Measurements from ENCODE around the gene ENTHD1. TPM values are rescaled to one million over a fixed set of nuclear protein-coding genes. Genes with fewer than 3 reads are reported as not detected.

Gene ENTHD1
- total RNA-seq, 2 experiments from 2014 or later = 0.41 to 0.95 TPM

DNA sequence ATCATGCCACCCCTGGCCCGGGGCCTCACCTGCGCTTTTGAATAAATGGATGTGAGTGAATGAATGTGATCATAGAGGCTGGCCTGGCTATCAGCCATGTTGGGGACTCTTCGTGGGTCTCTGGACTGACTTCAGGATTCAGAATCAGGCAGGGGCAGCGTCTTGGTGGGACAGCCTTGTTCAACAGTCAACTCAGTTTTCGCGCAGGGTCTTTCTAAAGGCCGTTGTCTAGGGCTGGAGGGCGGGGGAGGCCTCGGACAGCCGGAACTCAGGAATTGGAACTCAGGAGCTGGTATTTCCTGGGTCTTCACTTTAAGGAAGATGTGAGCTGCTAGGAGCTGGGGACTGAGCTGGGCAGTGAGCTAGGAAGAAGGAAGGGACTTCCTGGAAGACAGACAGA lies 177.0 kb downstream of the ENTHD1 start:
- Mint-ChIP-seq H3K27me3 (no peaks in the 10 kb centered on the region), H3K4me3 (no peak overlapping the region), H3K36me3 (no peaks in the 10 kb centered on the region), H3K27ac (no peak overlapping the region), H3K4me1 (ENCODE audit: low read depth) (no peaks in the 10 kb centered on the region), H3K9me3 (no peaks in the 10 kb centered on the region)
- intact Hi-C loops (cut with micrococcal nuclease) = no loop called here
- ChIA-PET CTCF (no interaction called here), POLR2A (no interaction called here)
- DNase-seq = no peak

DNA sequence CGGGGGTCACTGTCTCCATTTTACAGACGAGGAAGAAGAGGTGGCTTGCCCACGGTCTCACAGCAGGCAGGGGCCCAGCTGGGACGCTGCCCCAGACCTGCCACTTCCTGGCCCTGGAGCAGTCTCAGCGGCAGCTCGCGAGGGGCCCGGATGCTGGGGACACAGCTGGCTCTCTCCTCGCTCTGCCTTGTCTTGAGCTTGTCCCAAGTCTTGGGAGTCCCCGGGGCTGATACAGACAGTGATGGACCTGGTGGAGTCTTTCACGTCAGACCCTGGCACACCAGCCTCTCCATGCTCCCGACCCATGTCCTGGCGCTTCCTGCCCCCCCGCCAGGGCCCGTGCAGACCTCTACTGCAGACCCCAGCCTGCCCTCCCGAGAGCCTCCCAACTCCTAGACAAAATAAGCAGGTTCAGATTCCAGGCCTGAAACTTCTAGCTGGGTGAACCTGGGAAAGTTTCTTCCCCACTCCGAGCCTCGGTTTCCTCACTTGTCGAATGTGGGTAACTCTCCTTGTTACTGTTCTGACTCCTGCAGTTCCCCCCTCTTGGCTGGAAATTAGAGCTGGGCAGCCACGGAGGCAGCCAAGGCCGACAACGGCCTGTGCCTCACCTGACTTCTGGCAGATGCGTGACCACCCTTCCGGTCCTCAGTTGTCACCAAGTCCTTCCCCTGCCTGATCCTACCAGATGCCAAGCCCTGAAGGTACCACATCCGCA lies 177.6 kb downstream of the ENTHD1 start:
- Mint-ChIP-seq H3K4me3 (no peak overlapping the region), H3K36me3 (no peaks in the 10 kb centered on the region), H3K4me1 (ENCODE audit: low read depth) (no peaks in the 10 kb centered on the region), H3K27ac (no peak overlapping the region), H3K27me3 (no peaks in the 10 kb centered on the region), H3K9me3 (no peaks in the 10 kb centered on the region)
- POLR2A ChIA-PET = no interaction called here
- DNase-seq = no peak
- CTCF ChIA-PET = no interaction called here
- intact Hi-C loops (cut with micrococcal nuclease) = no loop called here

GRCh38 chr22:39714321-39714720 lies 179.2 kb downstream of the ENTHD1 start:
- no peak overlapping the region for H3K27ac Mint-ChIP-seq
- no peaks in the 10 kb centered on the region for H3K9me3 Mint-ChIP-seq
- DNase-seq = no peak
- POLR2A ChIA-PET = no interaction called here
- H3K4me3 Mint-ChIP-seq = no peak overlapping the region
- no peaks in the 10 kb centered on the region for H3K4me1 Mint-ChIP-seq (ENCODE audit: low read depth)
- CTCF ChIA-PET = interaction anchor here (1.2 kb wide), 1 partner anchor 311 kb away, joined by 4 read pairs; no protein-coding TSS in a partner anchor
- intact Hi-C loops (cut with micrococcal nuclease) = no loop called here
- H3K27me3 Mint-ChIP-seq = no peaks in the 10 kb centered on the region
- no peaks in the 10 kb centered on the region for H3K36me3 Mint-ChIP-seq

- Mint-ChIP-seq H3K4me1 (ENCODE audit: low read depth) (no peaks in the 10 kb centered on the region), H3K36me3 (no peaks in the 10 kb centered on the region), H3K9me3 (no peaks in the 10 kb centered on the region), H3K27ac (no peak overlapping the region), H3K4me3 (no peak overlapping the region), H3K27me3 (no peaks in the 10 kb centered on the region)
- ChIA-PET POLR2A (no interaction called here), CTCF (interaction anchor here (1.2 kb wide), 1 partner anchor 311 kb away, joined by 4 read pairs; no protein-coding TSS in a partner anchor)
- DNase-seq = no peak
- intact Hi-C loops (cut with micrococcal nuclease) = no loop called here
Measured at GRCh38 chr22:39713799-39714290, 179.7 kb downstream of the ENTHD1 start.

DNA sequence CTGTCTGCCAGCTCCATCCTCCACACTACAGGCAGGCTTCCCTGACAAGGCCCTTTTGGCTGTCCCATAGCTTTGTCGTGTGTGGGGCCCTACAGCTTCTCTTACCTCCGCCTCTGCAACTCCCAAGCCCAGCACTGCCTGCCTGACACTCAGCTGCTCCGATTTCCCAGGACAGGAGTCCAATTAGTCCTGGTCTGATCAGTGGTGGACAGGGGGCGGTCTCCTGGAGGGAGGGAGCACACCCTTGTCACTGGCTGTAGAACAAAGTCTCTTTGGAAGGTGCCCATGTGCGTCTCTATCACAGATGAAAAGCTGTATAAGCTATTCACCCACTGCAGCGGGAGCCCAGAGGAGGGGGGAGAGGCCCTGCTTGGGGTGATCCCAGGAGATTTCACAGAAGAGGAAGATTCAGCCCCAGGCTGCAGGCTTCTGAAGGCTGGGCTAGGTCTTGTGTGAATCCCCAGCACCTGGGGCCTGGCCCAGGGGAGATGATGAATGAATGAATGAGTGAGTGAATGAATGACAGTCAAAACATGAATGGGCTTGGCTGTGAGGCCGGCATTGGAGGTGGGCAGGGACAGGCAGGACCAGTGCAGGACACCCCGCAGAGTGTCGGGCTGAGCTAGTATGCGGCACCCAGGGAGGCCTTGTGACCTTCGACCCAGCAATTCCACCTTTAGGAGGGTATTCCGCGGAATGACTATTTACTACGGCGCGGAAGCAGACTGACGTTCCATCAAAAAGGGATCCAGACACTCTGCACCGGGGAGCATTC lies 180.6 kb downstream of the ENTHD1 start:
- Mint-ChIP-seq H3K4me1 (ENCODE audit: low read depth) (no peaks in the 10 kb centered on the region), H3K4me3 (no peak overlapping the region), H3K9me3 (no peaks in the 10 kb centered on the region), H3K36me3 (no peaks in the 10 kb centered on the region), H3K27ac (no peak overlapping the region), H3K27me3 (no peaks in the 10 kb centered on the region)
- POLR2A ChIA-PET = no interaction called here
- CTCF ChIA-PET = interaction anchor here (0.9 to 1.5 kb wide), 2 partner anchors 178 to 311 kb away, joined by 3 to 4 read pairs; no protein-coding TSS in a partner anchor
- intact Hi-C loops (cut with micrococcal nuclease) = no loop called here
- DNase-seq = no peak

DNA sequence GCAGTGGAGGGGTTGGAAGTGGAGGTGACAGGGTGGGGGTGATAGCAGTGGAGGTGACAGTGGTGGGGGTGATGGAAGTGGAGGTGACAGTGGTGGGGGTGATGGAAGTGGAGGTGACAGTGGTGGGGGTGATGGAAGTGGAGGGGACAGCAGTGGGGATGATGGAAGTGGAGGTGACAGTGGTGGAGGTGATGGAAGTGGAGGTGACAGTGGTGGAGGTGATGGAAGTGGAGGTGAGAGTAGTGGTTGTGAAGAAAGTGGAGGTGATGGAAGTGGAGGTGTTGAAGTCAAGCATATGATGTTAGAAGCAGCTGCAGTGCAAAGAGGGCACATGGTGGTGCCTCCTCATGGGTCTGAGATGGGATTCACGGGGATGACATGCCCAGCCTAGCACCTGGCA lies 181.5 kb downstream of the ENTHD1 start:
- H3K9me3 Mint-ChIP-seq = no peaks in the 10 kb centered on the region
- H3K27me3 Mint-ChIP-seq = no peaks in the 10 kb centered on the region
- H3K36me3 Mint-ChIP-seq = no peaks in the 10 kb centered on the region
- CTCF ChIA-PET = interaction anchor here (0.9 to 1.5 kb wide), 2 partner anchors 177 to 312 kb away, joined by 3 to 4 read pairs; no protein-coding TSS in a partner anchor
- DNase-seq = no peak
- POLR2A ChIA-PET = no interaction called here
- no peak overlapping the region for H3K4me3 Mint-ChIP-seq
- intact Hi-C loops (cut with micrococcal nuclease) = no loop called here
- no peaks in the 10 kb centered on the region for H3K4me1 Mint-ChIP-seq (ENCODE audit: low read depth)
- no peak overlapping the region for H3K27ac Mint-ChIP-seq

- intact Hi-C loops (cut with micrococcal nuclease) = no loop called here
- no peaks in the 10 kb centered on the region for H3K4me1 Mint-ChIP-seq (ENCODE audit: low read depth)
Measured at GRCh38 chr22:39710380-39711150, 183.0 kb downstream of the ENTHD1 start.

GRCh38 chr22:39707816-39708215 lies 185.7 kb downstream of the ENTHD1 start:
- Mint-ChIP-seq H3K4me3 (no peak overlapping the region), H3K4me1 (ENCODE audit: low read depth) (no peaks in the 10 kb centered on the region), H3K36me3 (no peaks in the 10 kb centered on the region), H3K27me3 (no peaks in the 10 kb centered on the region), H3K9me3 (no peaks in the 10 kb centered on the region), H3K27ac (no peak overlapping the region)
- intact Hi-C loops (cut with micrococcal nuclease) = no loop called here
- ChIA-PET POLR2A (no interaction called here), CTCF (no interaction called here)
- no peak for DNase-seq

More at GRCh38 chr22:39710380-39711150, 183.0 kb downstream of the ENTHD1 start:
- Mint-ChIP-seq H3K27me3 (no peaks in the 10 kb centered on the region), H3K27ac (no peak overlapping the region), H3K9me3 (no peaks in the 10 kb centered on the region), H3K4me3 (no peak overlapping the region), H3K36me3 (no peaks in the 10 kb centered on the region)
- ChIA-PET CTCF (interaction anchor here (0.7 to 1.0 kb wide), 2 partner anchors 198 to 314 kb away, joined by 4 to 5 read pairs; no protein-coding TSS in a partner anchor), POLR2A (no interaction called here)
- DNase-seq = no peak

- intact Hi-C loops (cut with micrococcal nuclease) = no loop called here
- Mint-ChIP-seq H3K27ac (no peak overlapping the region), H3K4me3 (no peak overlapping the region), H3K36me3 (no peaks in the 10 kb centered on the region), H3K9me3 (no peaks in the 10 kb centered on the region), H3K27me3 (no peaks in the 10 kb centered on the region), H3K4me1 (ENCODE audit: low read depth) (no peaks in the 10 kb centered on the region)
- CTCF ChIA-PET = no interaction called here
- no peak for DNase-seq
- POLR2A ChIA-PET = no interaction called here
Measured at GRCh38 chr22:39707351-39707750, 186.2 kb downstream of the ENTHD1 start.

DNA sequence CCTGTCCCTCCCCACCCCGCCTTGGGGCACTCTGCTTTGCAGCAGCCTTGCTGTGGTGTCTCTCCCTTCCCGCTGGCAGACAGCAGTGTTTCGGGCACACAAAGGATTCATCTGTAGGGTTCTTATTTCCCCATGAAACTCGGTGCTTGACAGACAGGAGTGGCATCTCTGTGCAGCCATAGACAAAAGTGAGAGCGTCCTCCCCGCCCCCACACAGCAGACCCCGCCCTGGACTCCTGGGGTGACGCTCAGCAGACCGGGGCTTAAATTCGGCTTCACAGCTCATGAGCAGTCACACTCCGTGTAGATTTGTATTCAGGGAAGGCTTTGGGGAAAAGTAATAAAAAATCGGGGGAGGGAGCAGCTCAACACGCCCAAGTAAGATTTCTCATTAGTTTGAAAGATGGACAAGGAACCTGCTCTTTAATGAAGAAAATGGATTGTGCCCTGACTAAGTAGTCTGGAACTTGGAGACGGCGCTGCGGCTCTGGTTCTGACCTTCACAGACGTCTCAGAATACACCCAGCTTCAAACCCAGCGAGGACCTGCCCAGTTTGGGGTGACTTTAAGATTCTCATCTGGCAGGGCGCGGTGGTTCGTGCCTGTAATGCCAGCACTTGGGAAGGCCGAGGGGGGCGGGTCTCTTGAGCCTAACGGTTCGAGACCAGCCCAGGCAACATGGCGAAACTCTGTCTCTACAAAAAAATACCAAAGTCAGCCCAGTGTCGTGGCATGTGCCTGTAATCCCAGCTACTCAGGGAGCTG lies 187.0 kb downstream of the ENTHD1 start:
- Mint-ChIP-seq H3K4me1 (ENCODE audit: low read depth) (no peaks in the 10 kb centered on the region), H3K4me3 (no peak overlapping the region), H3K9me3 (no peaks in the 10 kb centered on the region), H3K27ac (no peak overlapping the region), H3K27me3 (no peaks in the 10 kb centered on the region), H3K36me3 (no peaks in the 10 kb centered on the region)
- DNase-seq = no peak
- intact Hi-C loops (cut with micrococcal nuclease) = no loop called here
- CTCF ChIA-PET = no interaction called here
- POLR2A ChIA-PET = no interaction called here

DNA sequence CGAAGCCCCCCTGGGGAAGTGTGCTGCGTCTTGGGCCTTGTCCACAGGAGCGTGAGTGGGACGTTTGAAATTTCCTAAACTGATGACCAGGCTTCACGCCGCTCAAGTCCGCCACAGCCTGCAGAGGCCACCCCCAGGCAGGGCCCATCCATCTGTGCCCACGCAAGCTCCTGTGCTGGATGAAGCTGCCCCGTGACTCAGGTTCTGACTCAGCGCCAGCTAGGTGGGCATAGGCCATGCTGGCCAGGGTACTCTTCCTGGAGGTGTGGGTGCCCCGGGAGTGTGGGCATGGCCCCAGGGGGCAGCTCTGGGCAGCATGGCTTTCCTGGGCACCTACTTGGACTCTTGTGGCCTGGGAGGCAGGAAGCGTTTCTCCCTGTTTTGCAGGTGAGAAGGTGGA lies 188.2 kb downstream of the ENTHD1 start:
- intact Hi-C loops (cut with micrococcal nuclease) = no loop called here
- H3K9me3 Mint-ChIP-seq = no peaks in the 10 kb centered on the region
- H3K27me3 Mint-ChIP-seq = no peaks in the 10 kb centered on the region
- DNase-seq = no peak
- no peaks in the 10 kb centered on the region for H3K4me1 Mint-ChIP-seq (ENCODE audit: low read depth)
- H3K36me3 Mint-ChIP-seq = no peaks in the 10 kb centered on the region
- ChIA-PET CTCF (no interaction called here), POLR2A (no interaction called here)
- H3K27ac Mint-ChIP-seq = no peak overlapping the region
- no peak overlapping the region for H3K4me3 Mint-ChIP-seq
